HEK293 (cell line): ENCODE data around the gene ULBP2.

ENCODE experiments used
- GFI1B ChIP-seq: fragments of 450-650 bp; formaldehyde crosslinking; IDR thresholded peaks from 2 replicates; pipeline ENCODE4 v1.5.1; 2016; ENCODE audit warnings: missing biosample characterization, missing genetic modification characterization
- HIC1 ChIP-seq: fragments of 450-650 bp; formaldehyde crosslinking; IDR thresholded peaks from 2 replicates; pipeline ENCODE4 v1.5.1; 2016; ENCODE audit warnings: missing biosample characterization, missing genetic modification characterization
- KLF7 ChIP-seq: fragments of 450-650 bp; formaldehyde crosslinking; IDR thresholded peaks from 2 replicates; pipeline ENCODE4 v1.5.1; 2016; ENCODE audit warnings: missing biosample characterization, missing genetic modification characterization, borderline replicate concordance
- MEIS1 ChIP-seq: sonication (generic); formaldehyde crosslinking; IDR thresholded peaks from 2 replicates; pipeline ENCODE4 v1.8.1; 2022; ENCODE audit warnings: missing genetic modification reagents, mild to moderate bottlenecking, borderline replicate concordance
- PRDM1 ChIP-seq: fragments of 450-650 bp; formaldehyde crosslinking; IDR thresholded peaks from 2 replicates; pipeline ENCODE4; 2016; ENCODE audit warnings: missing biosample characterization, missing genetic modification characterization
- PRDM4 ChIP-seq: fragments of 450-650 bp; formaldehyde crosslinking; IDR thresholded peaks from 2 replicates; pipeline ENCODE4 v1.5.1; 2017; ENCODE audit warnings: missing biosample characterization, missing genetic modification characterization
- SP3 ChIP-seq: fragments of 450-650 bp; formaldehyde crosslinking; IDR thresholded peaks from 2 replicates; pipeline ENCODE4 v1.5.1; 2016; ENCODE audit warnings: missing biosample characterization, missing genetic modification characterization
- SP7 ChIP-seq: fragments of 450-650 bp; formaldehyde crosslinking; IDR thresholded peaks from 2 replicates; pipeline ENCODE4 v1.5.1; 2016; ENCODE audit warnings: missing biosample characterization, missing genetic modification characterization
- YY2 ChIP-seq: fragments of 450-650 bp; formaldehyde crosslinking; IDR thresholded peaks from 2 replicates; pipeline ENCODE4 v1.5.1; 2016; ENCODE audit warnings: missing biosample characterization, missing genetic modification characterization
- ZBTB20 ChIP-seq: fragments of 450-650 bp; formaldehyde crosslinking; IDR thresholded peaks from 2 replicates; pipeline ENCODE4 v1.5.1; 2016; ENCODE audit warnings: missing biosample characterization, missing genetic modification characterization
- ZBTB49 ChIP-seq: fragments of 450-650 bp; formaldehyde crosslinking; IDR thresholded peaks from 2 replicates; pipeline ENCODE4 v1.5.1; 2016; ENCODE audit warnings: missing biosample characterization, missing genetic modification characterization, low read depth
- ZFHX2 ChIP-seq: fragments of 450-650 bp; formaldehyde crosslinking; conservative IDR thresholded peaks from 2 replicates; pipeline ENCODE4 v1.5.1; 2016; ENCODE audit warnings: missing biosample characterization, missing genetic modification characterization
- ZIC2 ChIP-seq: fragments of 450-650 bp; formaldehyde crosslinking; IDR thresholded peaks from 2 replicates; pipeline ENCODE4 v1.5.1; 2016; ENCODE audit warnings: missing biosample characterization, missing genetic modification characterization
- ZNF138 ChIP-seq: fragments of 450-650 bp; formaldehyde crosslinking; IDR thresholded peaks from 2 replicates; pipeline ENCODE4 v1.5.1; 2016; ENCODE audit warnings: missing biosample characterization, missing genetic modification characterization, borderline replicate concordance
- ZNF146 ChIP-seq: fragments of 450-650 bp; formaldehyde crosslinking; IDR thresholded peaks from 2 replicates; pipeline ENCODE4 v1.5.1; 2016; ENCODE audit warnings: missing biosample characterization, missing genetic modification characterization
- ZNF157 ChIP-seq: fragments of 450-650 bp; formaldehyde crosslinking; IDR thresholded peaks from 2 replicates; pipeline ENCODE4 v1.5.1; 2016; ENCODE audit warnings: missing biosample characterization, missing genetic modification characterization
- ZNF174 ChIP-seq: fragments of 450-650 bp; formaldehyde crosslinking; IDR thresholded peaks from 2 replicates; pipeline ENCODE4 v1.5.0; 2017; ENCODE audit warnings: missing biosample characterization, mild to moderate bottlenecking, missing genetic modification characterization
- ZNF18 ChIP-seq: fragments of 450-650 bp; formaldehyde crosslinking; IDR thresholded peaks from 2 replicates; pipeline ENCODE4 v1.5.1; 2016; ENCODE audit warnings: missing biosample characterization, missing genetic modification characterization
- ZNF221 ChIP-seq: fragments of 450-650 bp; formaldehyde crosslinking; IDR thresholded peaks from 2 replicates; pipeline ENCODE4 v1.5.1; 2017; ENCODE audit warnings: missing biosample characterization, missing genetic modification characterization, borderline replicate concordance
- ZNF239 ChIP-seq: fragments of 450-650 bp; formaldehyde crosslinking; IDR thresholded peaks from 2 replicates; pipeline ENCODE4 v1.5.1; 2016; ENCODE audit warnings: missing biosample characterization, missing genetic modification characterization
- ZNF366 ChIP-seq: fragments of 450-650 bp; formaldehyde crosslinking; conservative IDR thresholded peaks from 2 replicates; pipeline ENCODE4 v1.5.1; 2016; ENCODE audit warnings: missing biosample characterization, missing genetic modification characterization
- ZNF391 ChIP-seq: fragments of 450-650 bp; formaldehyde crosslinking; IDR thresholded peaks from 2 replicates; pipeline ENCODE4 v1.5.1; 2016; ENCODE audit warnings: low read depth, missing biosample characterization, missing genetic modification characterization, borderline replicate concordance
- ZNF416 ChIP-seq: fragments of 450-650 bp; formaldehyde crosslinking; IDR thresholded peaks from 2 replicates; pipeline ENCODE4 v1.5.1; 2016; ENCODE audit warnings: missing biosample characterization, missing genetic modification characterization
- ZNF433 ChIP-seq: fragments of 450-650 bp; formaldehyde crosslinking; IDR thresholded peaks from 2 replicates; pipeline ENCODE4 v1.5.1; 2016; ENCODE audit warnings: missing biosample characterization, missing genetic modification characterization, low read depth
- ZNF514 ChIP-seq: fragments of 450-650 bp; formaldehyde crosslinking; IDR thresholded peaks from 2 replicates; pipeline ENCODE4 v1.5.1; 2016; ENCODE audit warnings: missing biosample characterization, missing genetic modification characterization
- ZNF521 ChIP-seq: fragments of 450-650 bp; formaldehyde crosslinking; IDR thresholded peaks from 2 replicates; pipeline ENCODE4 v1.5.1; 2017; ENCODE audit warnings: missing biosample characterization, mild to moderate bottlenecking, missing genetic modification characterization
- ZNF530 ChIP-seq: fragments of 450-650 bp; formaldehyde crosslinking; IDR thresholded peaks from 2 replicates; pipeline ENCODE4 v1.5.1; 2016; ENCODE audit warnings: low read depth, missing biosample characterization, missing genetic modification characterization
- ZNF548 ChIP-seq: fragments of 450-650 bp; formaldehyde crosslinking; IDR thresholded peaks from 2 replicates; pipeline ENCODE4 v1.5.1; 2016; ENCODE audit warnings: missing biosample characterization, missing genetic modification characterization
- ZNF585B ChIP-seq: fragments of 450-650 bp; formaldehyde crosslinking; IDR thresholded peaks from 2 replicates; pipeline ENCODE4 v1.5.1; 2016; ENCODE audit warnings: missing biosample characterization, missing genetic modification characterization
- ZNF654 ChIP-seq: fragments of 450-650 bp; formaldehyde crosslinking; IDR thresholded peaks from 2 replicates; pipeline ENCODE4 v1.5.1; 2016; ENCODE audit warnings: low read depth, missing biosample characterization, missing genetic modification characterization
- ZNF677 ChIP-seq: fragments of 450-650 bp; IDR thresholded peaks from 2 replicates; pipeline ENCODE4 v1.5.0; 2018; ENCODE audit warnings: missing biosample characterization, mild to moderate bottlenecking, missing genetic modification characterization, moderate library complexity
- ZNF747 ChIP-seq: fragments of 450-650 bp; formaldehyde crosslinking; IDR thresholded peaks from 2 replicates; pipeline ENCODE4 v1.5.1; 2016; ENCODE audit warnings: missing biosample characterization, missing genetic modification characterization
- ZNF830 ChIP-seq: fragments of 450-650 bp; IDR thresholded peaks from 2 replicates; pipeline ENCODE4 v1.5.0; 2018; ENCODE audit warnings: missing biosample characterization, missing genetic modification characterization, low read depth, mild to moderate bottlenecking, moderate library complexity

The ULBP2 gene

GRCh38 chr6:149941583-149942460 is at the start of gene ULBP2 (continued):
- TF ChIP-seq SP3 (tag by site-specific recombination) (peak; percentile 87), ZNF585B (tag by site-specific recombination) (no peak), ZNF530 (tag by site-specific recombination) (no peak), ZNF830 (tag by site-specific recombination) (no peak), ZNF521 (tag by site-specific recombination) (no peak), ZNF433 (tag by site-specific recombination) (no peak), ZNF548 (tag by site-specific recombination) (no peak), ZNF138 (tag by site-specific recombination) (no peak), ZBTB49 (tag by site-specific recombination) (no peak), ZNF654 (tag by site-specific recombination) (no peak), ZNF747 (tag by site-specific recombination) (no peak), ZNF18 (tag by site-specific recombination) (no peak), PRDM4 (tag by site-specific recombination) (no peak), GFI1B (no peak), ZNF416 (tag by site-specific recombination) (no peak), HIC1 (no peak), ZNF391 (tag by site-specific recombination) (peak; percentile 20; the same call in 1 of the 2 replicates), YY2 (tag by site-specific recombination) (peak; percentile 71), ZNF366 (tag by site-specific recombination) (peak; percentile 83), ZNF239 (tag by site-specific recombination) (no peak), MEIS1 (CRISPR knock-in tag) (no peak), ZNF677 (tag by site-specific recombination) (no peak), ZNF221 (tag by site-specific recombination) (no peak), ZFHX2 (tag by site-specific recombination) (no peak), ZNF157 (tag by site-specific recombination) (no peak), ZNF514 (no peak), ZIC2 (tag by site-specific recombination) (peak; percentile 53), ZNF146 (tag by site-specific recombination) (no peak), SP7 (tag by site-specific recombination) (peak; percentile 60), KLF7 (tag by site-specific recombination) (no peak), ZBTB20 (tag by site-specific recombination) (peak; percentile 78), PRDM1 (tag by site-specific recombination) (no peak), ZNF174 (no peak)
